ENCODE results near the gene CLCN3. TPM values are rescaled to one million over a fixed set of nuclear protein-coding genes. Genes with fewer than 3 reads are reported as not detected.

CLCN3 gene
- total and polyA plus RNA-seq, 9 of the 15 experiments (the other 6 are each of a cell fraction or from before 2014, with no cell fraction given), result 12.7 to 60.6 (median 38.5) TPM

- H3K9ac ChIP-seq (ENCODE audit: insufficient read depth in 1 of 2, low read depth in 2 of 2, low read length in 2 of 2), result no peak overlapping the region
- ATAC-seq (no peak), DNase-seq (ENCODE audit: extremely low read depth in 1 of 4, low spot score in 3 of 4) (no peak), FAIRE-seq (no peak)
- no peaks in the 10 kb centered on the region for H3K27me3 ChIP-seq (ENCODE audit: control insufficient read depth in 2 of 2, insufficient read depth in 2 of 2, low read length in 2 of 2)
- H3K9me3 ChIP-seq (replicated peaks; ENCODE audit: control insufficient read depth, insufficient read depth, low read depth, low read length), result no peaks in the 10 kb centered on the region
- ChIA-PET POLR2A (no interaction called here), CTCF (ENCODE audit: low intra/inter-chr PET ratio) (no interaction called here)
- H3K4me1 ChIP-seq (replicated peaks in 1 of 2; ENCODE audit: control insufficient read depth in 2 of 2, insufficient read depth in 2 of 2, low read length in 2 of 2), result no peaks in the 10 kb centered on the region
- H3K27ac ChIP-seq (ENCODE audit: extremely low read depth, low read depth, low read length), result no peak overlapping the region
- no peaks in the 10 kb centered on the region for H4K20me1 ChIP-seq (replicated peaks; ENCODE audit: control insufficient read depth, insufficient read depth, low read length)
- no peak overlapping the region for H3K4me2 ChIP-seq (ENCODE audit: insufficient read depth, low read length)
- 100% methylated on average over 1 of the region's 1 CpG for WGBS (ENCODE audit: insufficient coverage, low coverage, missing lambda C conversion rate)
- in situ Hi-C loops (cut with MboI), result no loop called here
- TF ChIP-seq NFE2 (IDR thresholded peaks at IDR 0.05; ENCODE audit: low read depth) (0 out of 2 replicates have a peak, but pooled peaks have one; percentile 5), XRCC5 (IDR thresholded peaks at IDR 0.05; ENCODE audit: low read depth, low read length) (no peak)
- TF ChIP-seq, protein P1, sequence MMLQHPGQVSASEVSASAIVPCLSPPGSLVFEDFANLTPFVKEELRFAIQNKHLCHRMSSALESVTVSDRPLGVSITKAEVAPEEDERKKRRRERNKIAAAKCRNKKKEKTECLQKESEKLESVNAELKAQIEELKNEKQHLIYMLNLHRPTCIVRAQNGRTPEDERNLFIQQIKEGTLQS (IDR thresholded peaks at IDR 0.05), result 0 out of 2 replicates have a peak, but pooled peaks have one; percentile 7
- TF ChIP-seq, protein P1 (CRISPR knock-in tag; conservative IDR thresholded peaks at IDR 0.05), result no peak
- peaks cover 75% of the 10 kb centered on the region for H3K36me3 ChIP-seq (ENCODE audit: control insufficient read depth, insufficient read depth, low read length)
- BruUV-seq (replicated peaks), result no TSS peak
- no peaks in the 10 kb centered on the region for H3K79me2 ChIP-seq (ENCODE audit: control insufficient read depth, insufficient read depth, low read length)
- no peaks in the 10 kb centered on the region for H3K9me1 ChIP-seq (ENCODE audit: control insufficient read depth, insufficient read depth, low read length)
- intact Hi-C loops (cut with micrococcal nuclease), result no loop called here
- no peak overlapping the region for H2AFZ ChIP-seq (ENCODE audit: low read depth, low read length)
- H3K4me3 ChIP-seq, result no peak overlapping the region
These were observed 96.3 kb downstream of the CLCN3 start for GRCh38 chr4:169716677-169717076.

GRCh38 chr4:169720529-169720928 is 100.2 kb downstream of the CLCN3 start:
- CTCF ChIA-PET (ENCODE audit: low intra/inter-chr PET ratio), result no interaction called here
- Histone ChIP-seq H3K79me2 (ENCODE audit: control insufficient read depth, insufficient read depth, low read length) (no peaks in the 10 kb centered on the region), H4K20me1 (replicated peaks; ENCODE audit: control insufficient read depth, insufficient read depth, low read length) (no peaks in the 10 kb centered on the region), H3K27ac (ENCODE audit: extremely low read depth, low read depth, low read length) (no peak overlapping the region), H3K4me3 (no peak overlapping the region), H3K9ac (ENCODE audit: insufficient read depth in 1 of 2, low read depth in 2 of 2, low read length in 2 of 2) (no peak overlapping the region), H3K4me1 (replicated peaks in 1 of 2; ENCODE audit: control insufficient read depth in 2 of 2, insufficient read depth in 2 of 2, low read length in 2 of 2) (no peaks in the 10 kb centered on the region), H3K36me3 (ENCODE audit: control insufficient read depth, insufficient read depth, low read length) (peaks cover 44% of the 10 kb centered on the region), H3K27me3 (ENCODE audit: control insufficient read depth in 2 of 2, insufficient read depth in 2 of 2, low read length in 2 of 2) (no peaks in the 10 kb centered on the region), H2AFZ (ENCODE audit: low read depth, low read length) (no peak overlapping the region), H3K9me1 (ENCODE audit: control insufficient read depth, insufficient read depth, low read length) (no peaks in the 10 kb centered on the region), H3K9me3 (replicated peaks; ENCODE audit: control insufficient read depth, insufficient read depth, low read depth, low read length) (no peaks in the 10 kb centered on the region), H3K4me2 (ENCODE audit: insufficient read depth, low read length) (no peak overlapping the region)
- TF ChIP-seq, protein P2, sequence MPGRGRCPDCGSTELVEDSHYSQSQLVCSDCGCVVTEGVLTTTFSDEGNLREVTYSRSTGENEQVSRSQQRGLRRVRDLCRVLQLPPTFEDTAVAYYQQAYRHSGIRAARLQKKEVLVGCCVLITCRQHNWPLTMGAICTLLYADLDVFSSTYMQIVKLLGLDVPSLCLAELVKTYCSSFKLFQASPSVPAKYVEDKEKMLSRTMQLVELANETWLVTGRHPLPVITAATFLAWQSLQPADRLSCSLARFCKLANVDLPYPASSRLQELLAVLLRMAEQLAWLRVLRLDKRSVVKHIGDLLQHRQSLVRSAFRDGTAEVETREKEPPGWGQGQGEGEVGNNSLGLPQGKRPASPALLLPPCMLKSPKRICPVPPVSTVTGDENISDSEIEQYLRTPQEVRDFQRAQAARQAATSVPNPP (IDR thresholded peaks at IDR 0.05; ENCODE audit: borderline replicate concordance, insufficient read depth, insufficient read length), result no peak
- TF ChIP-seq MAFK (IDR thresholded peaks at IDR 0.05; ENCODE audit: low read length) (no peak), FOXA1 (IDR thresholded peaks at IDR 0.05; ENCODE audit: borderline replicate concordance) (no peak), POU5F1 (IDR thresholded peaks at IDR 0.05; ENCODE audit: borderline replicate concordance, low read depth, low read length, partially characterized antibody) (no peak), PHF20 (IDR thresholded peaks at IDR 0.05; ENCODE audit: partially characterized antibody) (no peak), DDX20 (tag; IDR thresholded peaks at IDR 0.05; ENCODE audit: low read depth) (no peak), FIP1L1 (IDR thresholded peaks at IDR 0.05; ENCODE audit: low read depth, low read length, poor library complexity, severe bottlenecking) (no peak)
- no peak for FAIRE-seq
- ATAC-seq, result no peak
- POLR2A ChIA-PET, result no interaction called here
- BruUV-seq (replicated peaks), result no TSS peak
- no peak for DNase-seq (ENCODE audit: extremely low read depth in 1 of 4, low spot score in 3 of 4)
- intact Hi-C loops (cut with micrococcal nuclease), result no loop called here
- in situ Hi-C loops (cut with MboI), result no loop called here
- WGBS (ENCODE audit: insufficient coverage, low coverage, missing lambda C conversion rate), result 96% methylated on average over 6 of the region's 7 CpGs

Data from K562 (cell line).